GM18499 (cell line): ENCODE results near the gene TLL1.

Source experiments
- ATAC-seq: cut with Tn5 transposase; IDR thresholded peaks from one replicate; pipeline ENCODE4 v1.9.1; 2021; ENCODE audit warnings: moderate number of reproducible peaks; ENCODE audit not compliant: insufficient read depth, unreplicated experiment

The TLL1 gene

DNA sequence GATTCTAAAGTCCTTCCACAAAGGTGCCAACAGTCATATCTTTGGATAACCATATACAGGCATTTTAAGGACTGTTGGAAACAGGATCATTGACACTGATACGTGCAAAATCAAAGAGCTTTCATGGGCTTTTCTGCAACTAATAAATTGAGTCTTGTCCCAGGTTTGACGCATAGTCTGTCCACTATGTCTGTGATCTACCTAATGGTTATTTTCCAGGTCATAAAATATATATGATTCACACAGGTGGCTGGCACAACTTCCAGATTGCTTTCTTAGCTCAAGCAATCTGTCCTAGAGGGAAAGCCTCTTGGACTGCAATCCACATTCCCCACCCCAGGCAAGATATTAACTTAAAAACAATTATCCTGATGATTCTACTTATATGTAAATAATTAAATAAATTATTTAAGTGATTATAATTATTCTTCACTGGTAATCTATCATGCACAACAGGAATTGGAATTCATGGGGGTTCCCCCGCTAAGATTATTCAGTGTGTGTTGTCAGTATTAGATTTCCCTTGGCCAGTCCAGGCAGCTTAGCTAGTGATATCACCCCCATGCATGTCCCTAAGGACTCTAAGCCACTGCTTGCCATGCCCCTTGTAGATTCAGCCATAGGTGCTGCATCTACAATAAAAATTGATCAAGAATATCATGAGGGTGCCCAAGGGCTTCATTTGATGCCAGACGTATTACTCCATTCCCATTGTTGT lies 97.8 kb downstream of the TLL1 start:
- ATAC-seq = no peak

DNA sequence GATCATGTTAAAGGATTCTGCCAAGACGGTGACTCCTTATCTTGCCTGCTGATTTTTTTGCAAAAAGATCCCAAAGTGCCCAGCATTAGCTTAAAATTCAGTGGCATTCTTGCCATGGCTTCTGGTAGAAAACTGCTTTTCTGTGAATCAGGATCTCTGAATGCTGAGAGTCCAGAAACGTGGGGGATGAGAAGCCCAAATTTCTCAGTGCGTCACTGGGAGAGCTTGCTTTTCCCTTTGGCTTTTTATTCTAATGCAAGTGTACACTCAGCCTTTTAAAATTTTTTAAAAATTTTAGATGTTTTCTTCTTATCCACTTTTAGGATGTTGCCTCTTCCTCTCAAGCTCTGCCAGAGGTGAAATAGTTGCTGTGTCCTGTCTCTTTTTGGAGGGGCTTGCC lies 98.4 kb downstream of the TLL1 start:
- no peak for ATAC-seq

DNA sequence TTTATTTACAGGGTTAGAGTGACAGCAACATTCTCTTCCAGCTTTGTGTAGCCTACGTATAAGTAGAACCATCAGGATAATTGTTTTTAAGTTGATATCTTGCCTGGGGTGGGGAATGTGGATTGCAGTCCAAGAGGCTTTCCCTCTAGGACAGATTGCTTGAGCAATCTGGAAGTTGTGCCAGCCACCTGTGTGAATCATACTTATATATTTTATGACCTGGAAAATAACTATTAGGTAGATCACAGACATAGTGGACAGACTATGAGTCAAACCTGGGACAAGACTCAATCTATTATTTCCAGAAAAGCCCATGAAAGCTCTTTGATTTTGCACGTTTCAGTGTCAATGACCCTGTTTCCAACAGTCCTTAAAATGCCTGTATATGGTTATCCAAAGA lies 98.9 kb downstream of the TLL1 start:
- ATAC-seq = no peak

DNA sequence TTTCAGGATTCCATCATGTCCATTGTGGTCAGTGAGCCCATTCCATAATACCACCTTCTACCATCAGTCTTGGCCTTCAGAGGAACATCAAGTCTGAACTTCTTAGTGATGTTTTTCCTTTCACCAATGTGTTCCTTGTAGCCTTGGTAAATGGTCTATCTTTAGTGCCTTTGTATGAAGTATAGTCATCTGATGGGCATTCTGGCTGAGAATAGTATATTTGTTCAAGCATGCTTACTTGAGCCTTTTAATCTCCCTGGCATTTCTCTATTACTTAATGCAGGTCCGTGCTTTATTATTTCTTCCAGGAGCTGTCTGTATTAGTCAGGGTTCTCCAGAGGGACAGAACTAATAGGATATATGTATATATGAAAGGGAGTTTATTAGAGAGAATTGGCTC lies 99.7 kb downstream of the TLL1 start:
- ATAC-seq = no peak

DNA sequence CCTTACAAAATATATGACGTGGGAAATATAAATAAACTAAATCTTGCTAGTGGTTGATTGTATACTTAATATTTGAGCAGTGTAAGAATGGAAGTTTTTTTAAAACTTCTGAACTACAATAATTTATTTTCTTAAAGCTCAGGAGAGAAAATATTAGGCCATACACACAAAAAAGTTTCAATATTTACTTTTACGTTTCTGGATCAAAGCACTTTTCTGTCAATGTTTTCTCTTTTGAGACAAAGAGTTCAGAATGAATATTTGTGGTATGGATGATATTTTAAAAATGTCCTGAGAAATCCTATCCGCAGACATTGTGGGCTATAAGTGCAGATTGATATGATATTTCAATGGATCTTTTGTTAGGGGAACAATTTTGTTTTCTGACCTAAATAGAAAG lies 109.9 kb downstream of the TLL1 start:
- ATAC-seq = no peak

DNA sequence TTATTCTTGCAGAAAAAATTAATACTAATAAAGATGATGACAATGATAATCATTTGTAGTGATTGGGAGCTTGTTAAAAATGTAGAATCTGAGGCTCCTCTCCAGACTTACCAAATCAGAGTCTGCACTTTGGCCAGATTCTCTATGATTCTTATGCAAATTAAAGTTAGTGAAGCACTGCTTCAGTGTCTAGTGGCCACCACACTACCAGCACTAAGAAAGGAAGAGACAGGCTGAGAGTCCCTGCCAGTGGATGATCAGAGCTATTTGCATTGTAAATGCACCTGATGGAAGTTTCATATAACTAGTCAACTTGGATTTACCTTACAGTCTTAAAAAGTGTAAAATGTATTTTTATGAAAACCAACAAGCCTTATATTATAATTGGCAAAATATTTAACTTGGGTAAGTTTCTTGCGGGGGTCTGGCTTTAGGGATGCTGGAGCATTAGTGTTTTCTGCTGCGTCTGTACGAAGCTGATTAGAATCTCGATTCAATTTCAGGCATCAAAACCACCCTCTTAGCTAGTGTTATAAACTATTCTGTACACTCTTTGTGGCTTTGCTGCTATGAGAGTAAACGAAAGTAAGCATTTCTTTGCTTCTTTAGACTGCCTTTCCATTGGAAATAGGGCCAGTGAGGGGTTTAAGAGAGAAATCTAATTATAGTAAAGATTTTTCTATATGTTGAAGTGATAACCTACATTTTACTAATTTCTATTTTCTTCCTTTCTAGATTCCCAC lies 114.1 kb downstream of the TLL1 start:
- ATAC-seq = no peak

DNA sequence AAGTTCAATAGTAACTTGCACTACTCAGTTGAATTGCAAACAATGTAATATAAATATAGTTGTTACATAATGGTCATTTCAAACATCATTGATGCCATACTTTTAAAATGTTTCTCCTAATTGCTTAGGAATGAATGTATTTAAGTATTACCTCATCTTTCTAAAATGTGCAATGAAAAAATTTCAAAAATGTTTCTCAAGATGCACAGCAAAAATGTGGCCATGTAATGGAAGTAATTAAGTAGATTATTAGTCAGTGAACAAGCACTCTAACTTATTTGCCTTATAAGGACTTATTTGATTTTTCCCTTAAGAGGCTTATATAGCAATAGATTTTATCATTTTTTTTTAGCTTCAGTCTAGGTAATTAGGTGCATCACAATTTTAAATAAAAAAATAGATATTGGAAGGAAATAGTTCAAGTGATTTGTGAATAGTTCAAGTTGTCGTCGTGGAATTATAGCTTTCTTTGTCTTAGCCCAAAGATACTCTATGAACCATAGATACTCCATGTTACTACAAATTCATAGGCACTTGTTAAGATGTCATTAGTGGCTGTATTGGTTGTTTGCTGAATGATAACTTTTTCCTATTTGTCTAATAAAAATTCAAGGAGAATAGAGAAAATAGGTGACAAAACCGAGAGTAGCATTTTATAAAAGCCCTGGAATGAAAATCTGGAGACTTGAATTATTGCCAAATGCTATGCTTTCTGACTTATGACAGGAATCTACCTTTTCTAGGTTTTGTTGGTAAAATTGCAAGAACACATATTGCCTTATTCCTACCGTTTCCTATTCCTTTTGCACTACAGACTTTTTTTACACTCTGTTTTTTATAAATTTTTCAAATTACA lies 118.5 kb downstream of the TLL1 start:
- ATAC-seq = no peak

DNA sequence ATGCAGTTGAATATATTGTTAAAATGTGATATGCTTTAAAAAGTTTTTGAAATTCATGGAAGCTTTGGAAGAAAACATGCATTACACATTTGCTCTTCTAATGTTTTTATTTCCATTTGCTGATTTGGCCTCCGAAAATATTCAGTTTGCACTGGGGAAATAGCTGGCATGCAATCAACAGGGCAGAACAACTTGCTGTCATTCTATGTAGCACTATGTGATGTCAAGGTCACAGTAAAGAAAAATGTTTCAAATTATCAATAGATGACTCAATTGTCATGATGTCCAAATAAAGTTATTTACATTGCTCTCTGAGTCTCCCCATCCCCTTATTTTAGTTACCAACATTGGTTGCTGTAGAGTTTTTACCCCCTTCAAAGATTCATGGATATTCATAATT lies 119.2 kb downstream of the TLL1 start:
- ATAC-seq = no peak

DNA sequence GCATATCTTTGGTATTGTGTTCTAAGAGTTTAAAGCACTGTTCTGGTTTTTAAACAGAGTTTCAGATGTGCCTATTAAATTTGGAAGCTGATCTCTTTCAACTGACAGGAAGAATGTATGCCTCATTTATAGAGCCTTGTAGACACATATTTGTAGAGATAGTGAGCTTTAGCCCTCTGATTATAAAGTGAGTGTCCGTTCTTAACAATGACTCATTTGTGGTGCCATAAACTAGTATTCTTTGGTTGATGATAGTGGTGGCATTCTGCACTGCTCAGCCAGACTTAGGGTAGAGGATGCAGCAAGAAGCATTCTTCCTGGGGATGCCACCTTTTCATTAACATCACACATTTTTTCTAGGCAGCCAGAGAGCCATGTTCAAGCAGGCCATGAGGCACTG lies 121.7 kb downstream of the TLL1 start:
- no peak for ATAC-seq

DNA sequence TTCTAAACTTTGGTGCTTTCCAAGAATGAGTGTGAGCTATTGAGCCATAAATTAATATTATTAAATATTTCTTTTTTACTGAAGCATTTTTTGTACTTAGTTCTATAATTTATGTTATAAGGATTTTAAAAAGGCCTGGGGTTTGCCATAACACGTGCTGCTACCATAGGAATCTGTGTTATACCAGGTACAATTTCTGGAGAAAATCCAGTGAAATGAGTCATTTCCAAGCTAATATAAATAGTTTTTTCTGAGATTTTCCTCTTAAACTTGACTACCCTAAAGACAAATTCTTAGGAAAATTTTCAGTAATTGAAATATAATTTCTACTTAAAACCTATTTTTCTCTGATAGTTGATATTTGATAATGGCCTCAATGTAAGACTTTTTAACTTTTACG lies 130.8 kb downstream of the TLL1 start:
- no peak for ATAC-seq

DNA sequence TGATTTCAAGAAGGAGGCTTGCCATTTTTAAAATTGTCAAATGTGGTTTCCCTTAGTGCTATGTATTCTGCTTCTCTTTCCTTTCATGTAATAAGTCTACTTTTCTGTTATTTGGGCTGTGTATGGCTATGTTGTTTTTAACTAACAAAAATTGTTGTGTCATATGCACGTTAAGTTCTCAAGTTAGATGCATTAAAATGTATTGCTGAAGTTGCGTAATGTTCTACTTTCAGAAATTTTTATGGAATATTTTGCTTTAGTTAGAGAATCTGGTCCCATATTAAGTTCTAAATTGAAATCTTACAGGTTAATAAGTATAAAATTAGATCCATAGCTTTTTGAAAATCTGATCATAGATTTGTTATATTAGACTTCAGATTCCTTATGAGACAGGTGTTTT lies 133.2 kb downstream of the TLL1 start:
- no peak for ATAC-seq

DNA sequence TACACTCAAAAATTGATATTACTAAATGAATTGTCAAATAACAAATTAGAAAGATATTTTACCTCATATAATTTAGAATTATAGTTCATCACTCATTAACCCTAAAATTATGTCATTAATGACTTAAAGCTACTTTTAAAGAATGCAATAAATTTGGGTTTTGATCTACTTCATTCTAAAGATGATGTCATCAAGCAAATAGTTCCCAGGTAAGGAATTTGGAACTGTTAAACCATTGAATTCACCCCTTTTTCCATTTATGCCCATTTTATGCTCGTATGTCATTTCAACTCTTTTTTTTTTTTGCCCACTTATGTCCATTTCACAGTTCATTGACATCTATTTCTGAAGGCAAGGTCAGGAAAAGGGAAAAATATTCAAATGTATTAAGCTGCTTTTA lies 135.5 kb downstream of the TLL1 start:
- no peak for ATAC-seq

DNA sequence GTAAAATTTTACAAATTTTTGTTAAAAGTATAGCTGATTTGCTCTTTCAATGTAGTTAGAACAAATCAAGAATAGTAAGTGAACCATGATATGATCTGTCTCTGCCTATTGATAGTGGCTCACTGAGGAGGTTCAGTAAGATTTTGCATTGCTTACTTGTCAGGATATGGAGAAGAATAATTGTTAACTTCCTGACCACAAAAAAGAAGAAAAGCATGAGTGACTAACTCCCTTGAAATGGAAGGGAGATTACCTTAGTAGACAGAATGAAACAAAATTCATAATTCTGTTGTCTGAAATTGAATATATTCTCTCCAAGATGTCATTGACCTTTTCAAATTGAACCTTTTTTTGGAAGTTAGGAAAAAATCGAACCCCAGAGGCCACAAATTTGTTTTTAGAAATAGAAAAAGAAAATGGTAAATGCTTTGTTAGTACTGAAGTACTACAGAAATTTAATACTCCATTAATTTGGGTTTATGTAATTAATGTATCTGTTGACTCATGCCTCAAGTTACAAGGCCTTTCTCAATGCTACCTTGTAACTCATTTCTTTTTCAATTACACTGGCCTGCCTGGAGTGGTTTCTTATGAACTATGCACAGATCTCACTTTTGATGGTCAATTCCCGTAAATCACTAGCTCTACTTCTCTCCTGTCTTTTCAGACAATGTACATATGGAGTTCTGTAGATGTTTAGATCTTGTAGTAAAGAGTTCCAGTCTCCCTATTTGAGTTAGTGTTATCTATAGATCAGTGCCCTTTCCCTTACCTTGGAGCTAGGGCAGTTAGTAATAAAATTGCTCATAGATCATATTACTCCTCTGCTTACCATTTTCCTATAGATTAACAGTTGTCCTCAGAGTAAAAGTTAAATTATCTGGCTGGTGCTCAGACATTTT lies 139.3 kb downstream of the TLL1 start:
- ATAC-seq = no peak

DNA sequence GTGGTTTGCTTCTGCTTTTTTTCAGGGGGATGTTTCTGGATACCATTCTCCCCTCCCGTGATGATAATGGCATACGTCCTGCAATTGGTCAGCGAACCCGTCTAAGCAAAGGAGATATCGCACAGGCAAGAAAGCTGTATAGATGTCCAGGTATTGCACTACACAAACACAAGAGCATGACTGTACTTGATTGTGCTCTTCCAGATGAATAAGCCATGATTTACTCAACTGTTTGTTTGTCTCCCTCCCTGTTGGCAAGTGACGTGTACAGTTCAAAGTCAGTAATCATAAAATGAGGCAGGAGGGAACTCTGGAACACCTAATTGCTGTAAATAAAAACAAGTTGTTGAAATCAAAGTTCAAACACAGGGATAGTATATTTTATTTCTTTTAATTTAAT lies 141.4 kb downstream of the TLL1 start:
- no peak for ATAC-seq

DNA sequence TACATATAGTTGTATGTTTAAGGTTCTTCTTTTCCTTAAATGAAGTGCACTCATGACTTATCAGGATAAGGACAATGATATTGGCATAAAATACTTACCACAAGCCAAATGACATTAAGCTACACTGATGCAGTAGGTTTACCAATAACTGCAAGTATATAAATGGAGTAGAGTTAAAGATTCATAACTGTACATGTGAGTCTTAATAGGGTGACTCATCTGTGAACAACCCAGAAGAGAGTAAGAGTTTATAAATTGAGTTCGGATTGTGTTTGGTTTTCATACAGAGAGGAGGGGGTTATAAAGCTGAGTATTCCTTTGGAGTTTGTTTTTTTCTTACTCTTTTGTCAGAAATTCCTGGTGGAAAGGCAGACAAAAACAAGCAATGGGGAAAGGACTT lies 144.8 kb downstream of the TLL1 start:
- no peak for ATAC-seq

DNA sequence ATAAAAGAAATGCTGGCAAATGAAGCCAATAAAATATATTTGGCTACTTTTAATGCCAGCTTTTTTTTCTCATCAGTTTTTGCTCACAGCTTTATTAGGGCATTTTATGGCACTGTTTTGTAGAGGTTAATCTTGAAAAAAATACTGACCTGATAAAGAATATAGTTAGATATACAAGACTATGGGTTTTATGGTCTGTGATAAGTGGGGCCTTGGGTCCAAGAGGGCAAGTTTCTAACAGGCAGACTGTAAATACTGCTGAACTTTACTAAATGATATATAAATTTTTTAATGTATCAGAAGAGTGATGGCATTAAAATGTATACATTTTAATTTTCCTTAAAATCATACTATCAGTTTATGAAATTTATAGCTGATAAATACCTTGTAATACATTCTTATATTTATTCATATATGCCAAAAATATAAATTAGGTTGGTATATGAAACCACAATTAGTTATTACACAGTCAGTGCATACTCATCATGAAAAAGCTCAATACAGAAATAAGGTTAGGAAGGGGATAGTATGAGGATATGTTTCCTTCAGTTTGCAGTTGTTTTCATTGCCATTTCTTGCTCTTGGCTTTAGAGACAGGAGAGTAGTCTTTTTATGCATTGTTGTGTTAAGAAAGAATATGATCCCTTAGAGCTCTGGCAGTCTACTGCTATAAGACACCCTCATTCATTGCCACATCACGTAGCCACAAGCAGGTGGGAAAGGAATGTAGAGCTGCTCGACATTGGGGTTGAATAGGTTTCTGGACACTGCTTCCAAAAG lies 146.6 kb downstream of the TLL1 start:
- no peak for ATAC-seq

DNA sequence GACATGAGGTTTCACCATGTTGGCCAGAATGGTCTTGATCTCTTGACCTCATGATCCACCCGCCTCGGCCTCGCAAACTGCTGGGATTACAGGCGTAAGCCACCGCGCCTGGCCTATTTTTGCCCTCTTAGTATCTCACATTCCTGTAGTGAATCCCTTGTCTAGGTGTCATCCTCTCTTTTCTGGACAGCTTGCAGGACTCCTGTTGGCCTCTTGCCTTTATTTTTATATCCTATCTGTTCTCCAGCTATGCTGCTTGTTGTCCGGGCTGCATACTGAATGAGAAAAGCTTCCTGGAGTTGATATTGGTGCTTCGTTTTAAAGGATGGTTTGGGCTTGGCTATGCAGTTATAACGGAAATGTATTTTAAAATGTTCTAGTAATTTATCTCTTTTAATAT lies 148.6 kb downstream of the TLL1 start:
- no peak for ATAC-seq

DNA sequence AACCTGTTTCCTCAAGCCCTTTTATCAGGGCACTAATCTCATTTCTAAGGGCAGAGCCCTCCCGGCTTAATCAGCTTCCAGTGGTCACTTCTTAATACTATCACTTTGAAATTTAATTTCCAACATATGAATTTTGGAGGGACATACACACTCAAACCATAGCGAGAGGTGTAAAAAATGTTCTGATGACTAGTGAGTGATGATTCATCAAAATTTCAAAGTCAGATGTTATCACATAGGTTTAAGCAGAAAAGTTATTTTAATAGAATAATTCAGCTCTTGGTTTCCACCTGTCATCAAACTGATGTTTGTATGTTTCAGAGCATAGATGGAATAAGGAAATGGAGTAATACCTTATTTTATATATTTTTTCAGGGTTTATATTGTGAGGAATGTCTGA lies 161.9 kb downstream of the TLL1 start:
- no peak for ATAC-seq

DNA sequence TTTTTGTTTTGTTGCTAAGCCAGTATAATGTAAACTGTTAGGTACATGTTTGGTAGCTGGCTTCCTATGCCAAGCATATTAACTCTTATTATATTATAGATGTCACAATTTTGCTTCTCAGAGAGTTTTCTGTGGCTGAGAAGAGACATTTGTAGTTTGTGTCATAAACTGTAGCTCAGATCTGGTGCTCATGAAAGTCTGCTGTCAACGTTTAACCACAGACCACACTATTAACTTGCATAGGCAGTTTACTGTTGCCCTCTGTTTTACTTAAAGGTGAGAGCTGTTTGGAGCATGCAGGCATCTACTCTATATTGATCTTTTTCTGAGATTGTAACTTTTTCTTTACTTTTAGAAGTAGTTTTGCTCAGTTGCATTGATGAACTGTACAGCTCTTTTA lies 166.8 kb downstream of the TLL1 start:
- no peak for ATAC-seq
